GM23338 (cell line): ENCODE measurements around the gene MARCHF2. TPM values are rescaled to one million over a fixed set of nuclear protein-coding genes. Genes with fewer than 3 reads are reported as not detected.

Experiments
- ATAC-seq: fragments of 200-7000 bp; cut with Tn5 transposase; 3 replicates; pipeline ENCODE4 v1.9.1; 2020
- DNase-seq: peaks from one replicate; pipeline ENCODE4 v3.0.0-alpha.2; 2015; ENCODE audit warnings: low spot score
- H2AFZ ChIP-seq: fragments of 200-600 bp; sonication (generic); 2 replicates; pipeline ENCODE4 v1.8.0; 2016; ENCODE audit warnings: antibody characterized with exemption, mild to moderate bottlenecking, moderate library complexity
- H3F3A ChIP-seq: fragments of 200-600 bp; sonication (generic); replicated peaks from 2 replicates; pipeline ENCODE4 v1.8.0; 2017; ENCODE audit warnings: antibody characterized with exemption, mixed run types, low read depth
- H3K27ac ChIP-seq: fragments of 200-600 bp; sonication (generic); 2 replicates; pipeline ENCODE4 v1.6.1; 2016; ENCODE audit warnings: low read depth
- H3K27me3 ChIP-seq: fragments of 200-600 bp; sonication (generic); 2 replicates; pipeline ENCODE4 v1.8.0; 2016; ENCODE audit warnings: mild to moderate bottlenecking, mixed run types, moderate library complexity; ENCODE audit not compliant: insufficient read depth
- H3K36me3 ChIP-seq: fragments of 200-600 bp; sonication (generic); 2 replicates; pipeline ENCODE4 v1.8.0; 2016; ENCODE audit warnings: mild to moderate bottlenecking; ENCODE audit not compliant: insufficient read depth
- H3K4me1 ChIP-seq: fragments of 200-600 bp; sonication (generic); 2 replicates; pipeline ENCODE4 v1.8.0; 2016; ENCODE audit warnings: mild to moderate bottlenecking, moderate library complexity; ENCODE audit not compliant: insufficient read depth
- H3K4me2 ChIP-seq: fragments of 200-600 bp; sonication (generic); 2 replicates; pipeline ENCODE4 v1.7.1; 2017; ENCODE audit warnings: mixed run types
- H3K4me3 ChIP-seq: fragments of 200-600 bp; sonication (generic); 2 replicates; pipeline ENCODE4 v1.6.1; 2016; ENCODE audit warnings: mixed run types
- H3K79me2 ChIP-seq: fragments of 200-600 bp; sonication (generic); replicated peaks from 2 replicates; pipeline ENCODE4 v1.8.0; 2017; ENCODE audit warnings: mild to moderate bottlenecking; ENCODE audit not compliant: insufficient read depth
- H3K9me2 ChIP-seq: fragments of 200-600 bp; sonication (generic); 2 replicates; pipeline ENCODE4 v1.8.0; 2017; ENCODE audit not compliant: insufficient read depth
- H4K20me1 ChIP-seq: fragments of 200-600 bp; sonication (generic); replicated peaks from 2 replicates; pipeline ENCODE4 v1.8.0; 2017; ENCODE audit warnings: mild to moderate bottlenecking; ENCODE audit not compliant: insufficient read depth
- H3K27ac Mint-ChIP-seq: 2 replicates; pipeline ENCODE4 v1.8.0; 2020; ENCODE audit warnings: inconsistent platforms, mild to moderate bottlenecking, moderate library complexity, mixed read lengths
- H3K27me3 Mint-ChIP-seq: 3 replicates; pipeline ENCODE4 v1.8.0; 2022; ENCODE audit warnings: low read depth, mild to moderate bottlenecking, moderate library complexity, mixed read lengths, inconsistent platforms; ENCODE audit not compliant: insufficient read depth, poor library complexity
- H3K36me3 Mint-ChIP-seq: 3 replicates; pipeline ENCODE4 v1.8.0; 2021; ENCODE audit warnings: low read depth, mild to moderate bottlenecking, inconsistent platforms, moderate library complexity, mixed read lengths
- H3K4me1 Mint-ChIP-seq: 3 replicates; pipeline ENCODE4 v1.8.0; 2020; ENCODE audit warnings: mild to moderate bottlenecking, inconsistent platforms, mixed read lengths
- H3K4me3 Mint-ChIP-seq: 3 replicates; pipeline ENCODE4 v1.8.0; 2021; ENCODE audit warnings: moderate library complexity, mild to moderate bottlenecking, inconsistent platforms, mixed read lengths
- H3K9me3 Mint-ChIP-seq: 3 replicates; pipeline ENCODE4 v1.8.0; 2020; ENCODE audit warnings: moderate library complexity, mild to moderate bottlenecking, inconsistent platforms, mixed read lengths
- CREB1 ChIP-seq: fragments of 250-450 bp; sonication (Bioruptor Pico); IDR thresholded peaks from 2 replicates; pipeline ENCODE4 v1.5.0; 2020; ENCODE audit warnings: low read depth, mild to moderate bottlenecking, moderate library complexity
- EZH2 ChIP-seq: fragments of 200-600 bp; sonication (generic); IDR thresholded peaks from one replicate; pipeline ENCODE4 v1.8.0; 2017; ENCODE audit warnings: antibody characterized with exemption, mild to moderate bottlenecking, low read depth; ENCODE audit not compliant: unreplicated experiment
- EZH2phosphoT487 ChIP-seq: fragments of 200-600 bp; sonication (generic); IDR thresholded peaks from one replicate; pipeline ENCODE4 v1.8.1; 2018; ENCODE audit warnings: antibody characterized with exemption; ENCODE audit not compliant: unreplicated experiment
- JUNB ChIP-seq: IDR thresholded peaks from one replicate; pipeline ENCODE4 v1.6.1; 2016; ENCODE audit warnings: antibody characterized with exemption; ENCODE audit not compliant: unreplicated experiment
- NANOG ChIP-seq: IDR thresholded peaks from 2 replicates; pipeline ENCODE4 v1.6.1; 2016; ENCODE audit warnings: antibody characterized with exemption, borderline replicate concordance
- POLR2AphosphoS5 ChIP-seq: IDR thresholded peaks from 2 replicates; pipeline ENCODE4 v1.6.1; 2016; ENCODE audit warnings: antibody characterized with exemption, low read depth
- STAT1 ChIP-seq: IDR thresholded peaks from one replicate; pipeline ENCODE4 v1.6.1; 2016; ENCODE audit warnings: antibody characterized with exemption; ENCODE audit not compliant: unreplicated experiment
- ZNF114 ChIP-seq: fragments of 250-450 bp; sonication (Bioruptor Pico); IDR thresholded peaks from 2 replicates; pipeline ENCODE4 v1.5.0; 2020; ENCODE audit warnings: mild to moderate bottlenecking, moderate library complexity
- ZNF331 ChIP-seq: fragments of 250-450 bp; sonication (Bioruptor Pico); IDR thresholded peaks from 2 replicates; pipeline ENCODE4 v1.5.0; 2020; ENCODE audit warnings: low read depth, mild to moderate bottlenecking, moderate library complexity
- polyA plus RNA-seq: library from polyadenylated mRNA; unstranded; fragments of >200 nt; fragmentation: Nextera tagmentation; extraction: Ambion mirVana; gene quantifications from 2 replicates; pipeline ENCODE4 v1.2.1, GENCODE V29; 2016
- total RNA-seq: library from RNA; depleted of rRNA; stranded (reverse); fragments of >200 nt; shearing (Covaris generic); gene quantifications from 2 replicates; pipeline ENCODE4 v1.2.3, GENCODE V29; 2014
- TF ChIP-seq, protein P1 (sequence below): IDR thresholded peaks from one replicate; pipeline ENCODE4 v1.6.1; 2018; ENCODE audit warnings: antibody characterized with exemption; ENCODE audit not compliant: unreplicated experiment
- TF ChIP-seq, protein P2 (sequence below): IDR thresholded peaks from 2 replicates; pipeline ENCODE4 v1.6.1; 2016; ENCODE audit warnings: antibody characterized with exemption
- TF ChIP-seq, protein P3 (sequence below): fragments of 250-450 bp; sonication (Bioruptor Pico); IDR thresholded peaks from 2 replicates; pipeline ENCODE4 v1.5.0; 2020; ENCODE audit warnings: mild to moderate bottlenecking, moderate library complexity
- TF ChIP-seq, protein P4 (sequence below), 2 experiments: fragments of 200-600 bp in 1 of 2; sonication (generic) in 1 of 2; conservative IDR thresholded peaks; 2 replicates each; pipeline versions ENCODE4 v1.5.1 to v1.6.1; 2016 to 2017; ENCODE audit warnings: antibody characterized with exemption in 2 of 2, low read depth in 2 of 2, mild to moderate bottlenecking in 2 of 2, moderate library complexity in 1 of 2

MARCHF2 gene
- total and polyA plus RNA-seq, 2 experiments from 2014 or later = 18.9 to 50.1 TPM

DNA sequence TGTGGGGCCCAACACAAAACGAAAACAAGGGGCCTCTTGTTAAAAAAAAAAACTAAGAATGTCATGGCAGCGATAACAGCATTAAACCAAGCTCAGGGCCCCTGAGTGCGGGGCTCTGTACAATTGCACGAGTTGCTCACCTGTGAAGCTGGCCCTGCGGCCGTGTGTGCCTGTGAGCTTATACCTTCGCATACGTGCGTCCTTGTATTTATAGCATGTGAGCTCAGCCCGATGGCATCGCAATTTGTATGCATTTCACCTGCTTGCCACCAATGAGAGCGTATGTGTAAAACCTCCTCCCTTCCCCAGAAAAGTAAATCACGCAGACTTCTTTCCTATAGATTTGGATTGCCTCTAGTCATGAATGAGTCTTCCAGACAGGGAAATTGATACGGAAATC lies 48.8 kb downstream of the MARCHF2 start:
- TF ChIP-seq JUNB = no peak
- TF ChIP-seq ZNF331 (CRISPR knock-in tag) = no peak
- TF ChIP-seq ZNF114 (CRISPR knock-in tag) = no peak
- TF ChIP-seq EZH2 = no peak
- TF ChIP-seq, protein P1, sequence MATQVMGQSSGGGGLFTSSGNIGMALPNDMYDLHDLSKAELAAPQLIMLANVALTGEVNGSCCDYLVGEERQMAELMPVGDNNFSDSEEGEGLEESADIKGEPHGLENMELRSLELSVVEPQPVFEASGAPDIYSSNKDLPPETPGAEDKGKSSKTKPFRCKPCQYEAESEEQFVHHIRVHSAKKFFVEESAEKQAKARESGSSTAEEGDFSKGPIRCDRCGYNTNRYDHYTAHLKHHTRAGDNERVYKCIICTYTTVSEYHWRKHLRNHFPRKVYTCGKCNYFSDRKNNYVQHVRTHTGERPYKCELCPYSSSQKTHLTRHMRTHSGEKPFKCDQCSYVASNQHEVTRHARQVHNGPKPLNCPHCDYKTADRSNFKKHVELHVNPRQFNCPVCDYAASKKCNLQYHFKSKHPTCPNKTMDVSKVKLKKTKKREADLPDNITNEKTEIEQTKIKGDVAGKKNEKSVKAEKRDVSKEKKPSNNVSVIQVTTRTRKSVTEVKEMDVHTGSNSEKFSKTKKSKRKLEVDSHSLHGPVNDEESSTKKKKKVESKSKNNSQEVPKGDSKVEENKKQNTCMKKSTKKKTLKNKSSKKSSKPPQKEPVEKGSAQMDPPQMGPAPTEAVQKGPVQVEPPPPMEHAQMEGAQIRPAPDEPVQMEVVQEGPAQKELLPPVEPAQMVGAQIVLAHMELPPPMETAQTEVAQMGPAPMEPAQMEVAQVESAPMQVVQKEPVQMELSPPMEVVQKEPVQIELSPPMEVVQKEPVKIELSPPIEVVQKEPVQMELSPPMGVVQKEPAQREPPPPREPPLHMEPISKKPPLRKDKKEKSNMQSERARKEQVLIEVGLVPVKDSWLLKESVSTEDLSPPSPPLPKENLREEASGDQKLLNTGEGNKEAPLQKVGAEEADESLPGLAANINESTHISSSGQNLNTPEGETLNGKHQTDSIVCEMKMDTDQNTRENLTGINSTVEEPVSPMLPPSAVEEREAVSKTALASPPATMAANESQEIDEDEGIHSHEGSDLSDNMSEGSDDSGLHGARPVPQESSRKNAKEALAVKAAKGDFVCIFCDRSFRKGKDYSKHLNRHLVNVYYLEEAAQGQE = no peak
- TF ChIP-seq STAT1 = no peak
- TF ChIP-seq NANOG = no peak
- TF ChIP-seq, protein P2, sequence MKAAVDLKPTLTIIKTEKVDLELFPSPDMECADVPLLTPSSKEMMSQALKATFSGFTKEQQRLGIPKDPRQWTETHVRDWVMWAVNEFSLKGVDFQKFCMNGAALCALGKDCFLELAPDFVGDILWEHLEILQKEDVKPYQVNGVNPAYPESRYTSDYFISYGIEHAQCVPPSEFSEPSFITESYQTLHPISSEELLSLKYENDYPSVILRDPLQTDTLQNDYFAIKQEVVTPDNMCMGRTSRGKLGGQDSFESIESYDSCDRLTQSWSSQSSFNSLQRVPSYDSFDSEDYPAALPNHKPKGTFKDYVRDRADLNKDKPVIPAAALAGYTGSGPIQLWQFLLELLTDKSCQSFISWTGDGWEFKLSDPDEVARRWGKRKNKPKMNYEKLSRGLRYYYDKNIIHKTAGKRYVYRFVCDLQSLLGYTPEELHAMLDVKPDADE = no peak
- no peak for TF ChIP-seq EZH2phosphoT487
- TF ChIP-seq, protein P3, sequence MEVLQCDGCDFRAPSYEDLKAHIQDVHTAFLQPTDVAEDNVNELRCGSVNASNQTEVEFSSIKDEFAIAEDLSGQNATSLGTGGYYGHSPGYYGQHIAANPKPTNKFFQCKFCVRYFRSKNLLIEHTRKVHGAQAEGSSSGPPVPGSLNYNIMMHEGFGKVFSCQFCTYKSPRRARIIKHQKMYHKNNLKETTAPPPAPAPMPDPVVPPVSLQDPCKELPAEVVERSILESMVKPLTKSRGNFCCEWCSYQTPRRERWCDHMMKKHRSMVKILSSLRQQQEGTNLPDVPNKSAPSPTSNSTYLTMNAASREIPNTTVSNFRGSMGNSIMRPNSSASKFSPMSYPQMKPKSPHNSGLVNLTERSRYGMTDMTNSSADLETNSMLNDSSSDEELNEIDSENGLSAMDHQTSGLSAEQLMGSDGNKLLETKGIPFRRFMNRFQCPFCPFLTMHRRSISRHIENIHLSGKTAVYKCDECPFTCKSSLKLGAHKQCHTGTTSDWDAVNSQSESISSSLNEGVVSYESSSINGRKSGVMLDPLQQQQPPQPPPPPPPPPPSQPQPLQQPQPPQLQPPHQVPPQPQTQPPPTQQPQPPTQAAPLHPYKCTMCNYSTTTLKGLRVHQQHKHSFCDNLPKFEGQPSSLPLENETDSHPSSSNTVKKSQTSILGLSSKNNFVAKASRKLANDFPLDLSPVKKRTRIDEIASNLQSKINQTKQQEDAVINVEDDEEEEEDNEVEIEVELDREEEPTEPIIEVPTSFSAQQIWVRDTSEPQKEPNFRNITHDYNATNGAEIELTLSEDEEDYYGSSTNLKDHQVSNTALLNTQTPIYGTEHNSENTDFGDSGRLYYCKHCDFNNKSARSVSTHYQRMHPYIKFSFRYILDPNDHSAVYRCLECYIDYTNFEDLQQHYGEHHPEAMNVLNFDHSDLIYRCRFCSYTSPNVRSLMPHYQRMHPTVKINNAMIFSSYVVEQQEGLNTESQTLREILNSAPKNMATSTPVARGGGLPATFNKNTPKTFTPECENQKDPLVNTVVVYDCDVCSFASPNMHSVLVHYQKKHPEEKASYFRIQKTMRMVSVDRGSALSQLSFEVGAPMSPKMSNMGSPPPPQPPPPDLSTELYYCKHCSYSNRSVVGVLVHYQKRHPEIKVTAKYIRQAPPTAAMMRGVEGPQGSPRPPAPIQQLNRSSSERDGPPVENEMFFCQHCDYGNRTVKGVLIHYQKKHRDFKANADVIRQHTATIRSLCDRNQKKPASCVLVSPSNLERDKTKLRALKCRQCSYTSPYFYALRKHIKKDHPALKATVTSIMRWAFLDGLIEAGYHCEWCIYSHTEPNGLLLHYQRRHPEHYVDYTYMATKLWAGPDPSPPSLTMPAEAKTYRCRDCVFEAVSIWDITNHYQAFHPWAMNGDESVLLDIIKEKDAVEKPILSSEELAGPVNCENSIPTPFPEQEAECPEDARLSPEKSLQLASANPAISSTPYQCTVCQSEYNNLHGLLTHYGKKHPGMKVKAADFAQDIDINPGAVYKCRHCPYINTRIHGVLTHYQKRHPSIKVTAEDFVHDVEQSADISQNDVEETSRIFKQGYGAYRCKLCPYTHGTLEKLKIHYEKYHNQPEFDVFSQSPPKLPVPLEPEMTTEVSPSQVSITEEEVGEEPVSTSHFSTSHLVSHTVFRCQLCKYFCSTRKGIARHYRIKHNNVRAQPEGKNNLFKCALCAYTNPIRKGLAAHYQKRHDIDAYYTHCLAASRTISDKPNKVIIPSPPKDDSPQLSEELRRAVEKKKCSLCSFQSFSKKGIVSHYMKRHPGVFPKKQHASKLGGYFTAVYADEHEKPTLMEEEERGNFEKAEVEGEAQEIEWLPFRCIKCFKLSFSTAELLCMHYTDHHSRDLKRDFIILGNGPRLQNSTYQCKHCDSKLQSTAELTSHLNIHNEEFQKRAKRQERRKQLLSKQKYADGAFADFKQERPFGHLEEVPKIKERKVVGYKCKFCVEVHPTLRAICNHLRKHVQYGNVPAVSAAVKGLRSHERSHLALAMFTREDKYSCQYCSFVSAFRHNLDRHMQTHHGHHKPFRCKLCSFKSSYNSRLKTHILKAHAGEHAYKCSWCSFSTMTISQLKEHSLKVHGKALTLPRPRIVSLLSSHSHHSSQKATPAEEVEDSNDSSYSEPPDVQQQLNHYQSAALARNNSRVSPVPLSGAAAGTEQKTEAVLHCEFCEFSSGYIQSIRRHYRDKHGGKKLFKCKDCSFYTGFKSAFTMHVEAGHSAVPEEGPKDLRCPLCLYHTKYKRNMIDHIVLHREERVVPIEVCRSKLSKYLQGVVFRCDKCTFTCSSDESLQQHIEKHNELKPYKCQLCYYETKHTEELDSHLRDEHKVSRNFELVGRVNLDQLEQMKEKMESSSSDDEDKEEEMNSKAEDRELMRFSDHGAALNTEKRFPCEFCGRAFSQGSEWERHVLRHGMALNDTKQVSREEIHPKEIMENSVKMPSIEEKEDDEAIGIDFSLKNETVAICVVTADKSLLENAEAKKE (CRISPR knock-in tag) = no peak
- TF ChIP-seq, protein P4, sequence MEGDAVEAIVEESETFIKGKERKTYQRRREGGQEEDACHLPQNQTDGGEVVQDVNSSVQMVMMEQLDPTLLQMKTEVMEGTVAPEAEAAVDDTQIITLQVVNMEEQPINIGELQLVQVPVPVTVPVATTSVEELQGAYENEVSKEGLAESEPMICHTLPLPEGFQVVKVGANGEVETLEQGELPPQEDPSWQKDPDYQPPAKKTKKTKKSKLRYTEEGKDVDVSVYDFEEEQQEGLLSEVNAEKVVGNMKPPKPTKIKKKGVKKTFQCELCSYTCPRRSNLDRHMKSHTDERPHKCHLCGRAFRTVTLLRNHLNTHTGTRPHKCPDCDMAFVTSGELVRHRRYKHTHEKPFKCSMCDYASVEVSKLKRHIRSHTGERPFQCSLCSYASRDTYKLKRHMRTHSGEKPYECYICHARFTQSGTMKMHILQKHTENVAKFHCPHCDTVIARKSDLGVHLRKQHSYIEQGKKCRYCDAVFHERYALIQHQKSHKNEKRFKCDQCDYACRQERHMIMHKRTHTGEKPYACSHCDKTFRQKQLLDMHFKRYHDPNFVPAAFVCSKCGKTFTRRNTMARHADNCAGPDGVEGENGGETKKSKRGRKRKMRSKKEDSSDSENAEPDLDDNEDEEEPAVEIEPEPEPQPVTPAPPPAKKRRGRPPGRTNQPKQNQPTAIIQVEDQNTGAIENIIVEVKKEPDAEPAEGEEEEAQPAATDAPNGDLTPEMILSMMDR (conservative IDR thresholded peaks at IDR 0.05; ENCODE audit: low read depth in 2 of 2) = no peak
- TF ChIP-seq CREB1 (CRISPR knock-in tag) = no peak
- no peak for TF ChIP-seq POLR2AphosphoS5
- Histone ChIP-seq H3K27me3 (no peaks in the 10 kb centered on the region), H3K9me2 (no peaks in the 10 kb centered on the region), H3K36me3 (peaks cover 42% of the 10 kb centered on the region), H3K4me2 (0 out of 2 replicates have a peak overlapping the region, but pooled peaks have one; percentile 21), H3F3A (peaks cover 31% of the 10 kb centered on the region), H3K27ac (peak overlapping the region; percentile 52; the same call in 1 of the 2 replicates), H3K4me1 (peaks cover 46% of the 10 kb centered on the region), H3K79me2 (peaks cover 100% of the 10 kb centered on the region), H3K4me3 (no peak overlapping the region), H2AFZ (no peak overlapping the region), H4K20me1 (peaks cover 84% of the 10 kb centered on the region)
- Mint-ChIP-seq H3K27ac (peak overlapping the region; percentile 36; the same call in 1 of the 2 replicates), H3K4me1 (peaks cover 60% of the 10 kb centered on the region), H3K4me3 (no peak overlapping the region), H3K36me3 (peaks cover 81% of the 10 kb centered on the region), H3K9me3 (no peaks in the 10 kb centered on the region), H3K27me3 (no peaks in the 10 kb centered on the region)
- DNase-seq (no peak), ATAC-seq (no peak)
